Fibroblast of lung (primary cell): ENCODE data around the gene EPG5.

Source experiments
- EZH2 ChIP-seq: IDR thresholded peaks from 2 replicates; pipeline ENCODE4 v1.5.1; 2012; ENCODE audit warnings: low read length, control low read depth, mild to moderate bottlenecking; ENCODE audit errors: missing control alignments
- TF ChIP-seq, protein P1 (sequence below), 2 donors: IDR thresholded peaks in 1 of 2; conservative IDR thresholded peaks in 1 of 2; 1 replicate in 1 of 2; 2 replicates in 1 of 2; pipeline ENCODE4 v1.5.1; 2011 to 2012; ENCODE audit warnings: low read length in 2 of 2, control low read depth in 1 of 2, inconsistent platforms in 1 of 2, low read depth in 1 of 2, mild to moderate bottlenecking in 1 of 2

DNA sequence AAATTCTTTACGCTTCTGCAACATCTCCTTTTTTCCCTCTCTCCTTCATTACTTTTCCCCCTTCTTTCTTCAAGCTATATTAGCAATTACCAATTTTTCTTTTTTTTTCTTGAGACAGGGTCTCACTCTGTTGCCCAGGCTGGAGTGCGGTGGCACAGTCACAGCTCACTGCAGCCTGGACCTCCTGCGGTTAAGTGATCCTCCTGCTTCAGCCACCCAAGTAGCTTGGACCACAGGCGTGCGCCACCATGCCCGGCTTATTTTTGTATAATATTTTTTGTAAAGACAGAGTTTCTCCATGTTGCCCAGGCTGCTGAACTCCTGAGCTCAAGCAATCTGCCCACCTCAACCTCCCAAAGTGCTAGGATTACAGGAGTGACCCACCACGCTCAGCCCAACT is 70.7 kb downstream of the EPG5 start:
- TF ChIP-seq, protein P1, sequence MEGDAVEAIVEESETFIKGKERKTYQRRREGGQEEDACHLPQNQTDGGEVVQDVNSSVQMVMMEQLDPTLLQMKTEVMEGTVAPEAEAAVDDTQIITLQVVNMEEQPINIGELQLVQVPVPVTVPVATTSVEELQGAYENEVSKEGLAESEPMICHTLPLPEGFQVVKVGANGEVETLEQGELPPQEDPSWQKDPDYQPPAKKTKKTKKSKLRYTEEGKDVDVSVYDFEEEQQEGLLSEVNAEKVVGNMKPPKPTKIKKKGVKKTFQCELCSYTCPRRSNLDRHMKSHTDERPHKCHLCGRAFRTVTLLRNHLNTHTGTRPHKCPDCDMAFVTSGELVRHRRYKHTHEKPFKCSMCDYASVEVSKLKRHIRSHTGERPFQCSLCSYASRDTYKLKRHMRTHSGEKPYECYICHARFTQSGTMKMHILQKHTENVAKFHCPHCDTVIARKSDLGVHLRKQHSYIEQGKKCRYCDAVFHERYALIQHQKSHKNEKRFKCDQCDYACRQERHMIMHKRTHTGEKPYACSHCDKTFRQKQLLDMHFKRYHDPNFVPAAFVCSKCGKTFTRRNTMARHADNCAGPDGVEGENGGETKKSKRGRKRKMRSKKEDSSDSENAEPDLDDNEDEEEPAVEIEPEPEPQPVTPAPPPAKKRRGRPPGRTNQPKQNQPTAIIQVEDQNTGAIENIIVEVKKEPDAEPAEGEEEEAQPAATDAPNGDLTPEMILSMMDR (conservative IDR thresholded peaks at IDR 0.05 in 1 of 2, IDR thresholded peaks at IDR 0.05 in 1 of 2; ENCODE audit: low read depth in 1 of 2, low read length in 2 of 2), result no peak
- no peak for TF ChIP-seq EZH2
